C1 segment of cervical spinal cord (tissue), 14 donors: ENCODE results near the gene CSNK2A1.
A peak's percentile ranks its signal among the peaks of the same experiment; 100 is the strongest.

Experiments used
- DNase-seq, 14 donors: peaks; one replicate each; lab custom pipeline; 2025; lab: John Stamatoyannopoulos, UW

The CSNK2A1 gene

GRCh38 chr20:564192-564591, 20.6 kb upstream of the CSNK2A1 start:
- DNase-seq: no peak

GRCh38 chr20:563187-563586, 19.6 kb upstream of the CSNK2A1 start:
- DNase-seq: no peak

- DNase-seq: no peak
Observed at GRCh38 chr20:562232-562897, 18.8 kb upstream of the CSNK2A1 start.

- DNase-seq: peak in 12 of 14 donors; percentile 2 to 44 (median 24)
Observed at GRCh38 chr20:561437-562231, 18.0 kb upstream of the CSNK2A1 start.

- DNase-seq: no peak
Observed at GRCh38 chr20:560680-561079, 17.1 kb upstream of the CSNK2A1 start.

GRCh38 chr20:558117-558516, 14.5 kb upstream of the CSNK2A1 start:
- no peak for DNase-seq

GRCh38 chr20:556984-557383, 13.4 kb upstream of the CSNK2A1 start:
- DNase-seq: no peak

GRCh38 chr20:555976-556385, 12.4 kb upstream of the CSNK2A1 start:
- DNase-seq: no peak

- no peak for DNase-seq
Observed at GRCh38 chr20:550611-551010, 7.0 kb upstream of the CSNK2A1 start.

GRCh38 chr20:549722-550496, 6.3 kb upstream of the CSNK2A1 start:
- no peak for DNase-seq

- no peak for DNase-seq
Observed at GRCh38 chr20:548906-549305, 5.3 kb upstream of the CSNK2A1 start.

GRCh38 chr20:547394-547793, 3.8 kb upstream of the CSNK2A1 start:
- no peak for DNase-seq

- DNase-seq: no peak
Observed at GRCh38 chr20:546353-546752, 2.8 kb upstream of the CSNK2A1 start.

GRCh38 chr20:544153-544725, 649 bp upstream of the CSNK2A1 start:
- no peak for DNase-seq

GRCh38 chr20:542777-543368, 717 bp downstream of the CSNK2A1 start:
- DNase-seq: peak in 4 of 14 donors; percentile 27 to 66 (median 36)

GRCh38 chr20:540391-541201, 3.0 kb downstream of the CSNK2A1 start:
- DNase-seq: no peak

GRCh38 chr20:539848-540247, 3.7 kb downstream of the CSNK2A1 start:
- DNase-seq: no peak

- no peak for DNase-seq
Observed at GRCh38 chr20:539191-539590, 4.4 kb downstream of the CSNK2A1 start.

GRCh38 chr20:537983-538382, 5.6 kb downstream of the CSNK2A1 start:
- no peak for DNase-seq

GRCh38 chr20:536426-537010, 7.1 kb downstream of the CSNK2A1 start:
- DNase-seq: no peak
